Right renal pelvis (tissue), 4 donors: ENCODE measurements around the gene B4GALNT3. TPM values are rescaled to one million over a fixed set of nuclear protein-coding genes. Genes with fewer than 3 reads are reported as not detected.

Source experiments
- DNase-seq, 4 donors: peaks; one replicate each; pipeline ENCODE4 v3.0.0-alpha.2; 2013; ENCODE audit warnings: low read depth in 4 of 4, low spot score in 3 of 4, missing footprints in 1 of 4
- polyA plus RNA-seq, 4 donors: library from polyadenylated mRNA; unstranded; fragments of 120-200 nt; gene quantifications; one replicate each; pipeline ENCODE4 v1.2.1, GENCODE V29; 2013; ENCODE audit not compliant: insufficient read length in 4 of 4

The B4GALNT3 gene
- polyA plus RNA-seq, 4 donors = 14.3 to 16.7 (median 15.7) TPM

DNA sequence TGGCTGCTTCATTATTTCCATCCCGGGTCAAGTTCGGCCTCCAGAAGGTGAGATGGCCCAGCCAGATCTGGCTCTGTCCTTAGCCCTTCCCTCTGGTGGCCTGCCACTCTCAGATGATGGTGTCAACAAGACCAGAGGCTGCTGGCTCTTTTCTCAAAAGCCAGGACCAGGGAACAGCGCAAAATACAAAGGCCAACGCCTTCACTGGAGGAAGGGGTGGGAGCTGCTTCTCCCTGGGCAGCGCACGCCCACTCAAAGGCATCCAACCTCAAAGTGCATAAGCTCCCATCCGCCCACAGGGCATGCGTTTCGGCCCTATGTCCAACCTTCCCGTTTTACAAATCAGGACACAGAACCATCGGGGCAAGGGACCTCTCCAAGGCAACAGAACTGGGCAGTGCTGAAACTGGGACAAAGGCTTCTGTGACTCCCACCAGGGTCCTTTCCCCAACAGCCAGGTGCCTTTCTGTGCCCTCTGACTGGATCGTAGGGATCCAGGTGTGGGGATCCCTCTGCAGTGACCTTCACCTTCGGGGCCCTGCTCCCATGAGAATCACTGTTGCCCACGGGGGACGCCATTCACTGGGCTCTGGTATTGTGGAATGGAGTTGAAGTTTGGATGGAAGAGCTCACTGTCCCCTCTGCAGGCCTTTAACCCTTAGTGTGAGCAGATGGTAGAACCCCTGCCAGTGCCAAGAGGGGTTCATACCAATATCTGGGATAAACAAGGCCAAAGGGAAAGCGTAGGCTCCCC lies 126.8 kb downstream of the B4GALNT3 start:
- DNase-seq = no peak

DNA sequence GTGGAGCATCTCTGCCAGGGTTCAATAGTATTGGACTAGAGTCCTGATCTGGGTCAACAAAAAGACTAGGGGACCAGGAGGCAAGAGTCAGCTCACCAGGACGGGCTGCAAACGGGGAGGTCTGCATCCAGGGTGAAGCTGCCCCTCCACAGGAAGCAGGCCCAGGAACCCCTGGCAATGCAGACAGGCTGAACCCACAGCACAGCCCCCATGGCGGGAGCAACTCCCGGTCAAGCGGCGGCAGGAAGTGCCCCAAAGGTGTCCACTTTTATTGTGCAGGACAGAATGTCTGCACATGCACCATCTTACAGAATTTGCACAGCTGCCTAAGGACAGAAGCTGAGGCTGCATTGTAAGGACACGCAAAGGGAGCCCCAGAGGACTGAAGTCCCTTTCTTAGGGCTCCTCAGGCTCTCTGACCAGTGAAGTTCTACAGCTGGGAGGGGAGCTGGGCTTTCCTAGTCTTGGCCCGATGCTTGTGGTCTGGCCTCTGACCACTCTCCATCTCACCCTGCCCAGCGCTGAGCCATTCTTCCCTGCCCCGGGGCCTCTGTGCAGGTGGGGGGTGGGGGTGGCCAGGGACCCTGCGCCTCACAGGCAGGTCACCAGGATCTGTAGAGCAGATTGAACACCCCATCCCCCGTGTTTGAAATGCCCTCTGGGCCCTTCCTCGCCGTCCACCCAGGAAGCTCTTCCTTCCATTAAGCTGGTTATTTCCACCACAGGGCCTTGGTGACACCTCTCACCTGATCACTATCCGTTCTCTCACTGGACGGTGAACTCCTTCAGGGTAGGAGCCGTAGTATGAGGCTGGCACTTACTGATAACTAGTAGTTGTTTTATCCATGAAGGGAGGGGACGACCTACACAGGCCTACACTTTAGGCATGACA lies 127.6 kb downstream of the B4GALNT3 start:
- DNase-seq = no peak

DNA sequence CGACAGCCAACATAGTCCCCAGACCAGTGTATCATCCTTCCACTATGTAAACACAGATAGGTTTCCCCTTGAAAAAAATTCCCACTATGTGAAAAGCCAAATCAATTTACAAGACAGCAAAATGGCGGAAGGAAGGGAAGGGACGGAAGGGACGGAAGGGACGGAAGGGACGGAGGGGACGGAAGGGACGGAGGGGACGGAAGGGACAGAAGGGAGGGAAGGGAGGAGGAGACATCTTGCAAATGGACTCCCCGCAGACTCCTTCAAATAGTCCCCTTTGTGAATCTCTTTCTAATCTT lies 128.2 kb downstream of the B4GALNT3 start:
- no peak for DNase-seq

DNA sequence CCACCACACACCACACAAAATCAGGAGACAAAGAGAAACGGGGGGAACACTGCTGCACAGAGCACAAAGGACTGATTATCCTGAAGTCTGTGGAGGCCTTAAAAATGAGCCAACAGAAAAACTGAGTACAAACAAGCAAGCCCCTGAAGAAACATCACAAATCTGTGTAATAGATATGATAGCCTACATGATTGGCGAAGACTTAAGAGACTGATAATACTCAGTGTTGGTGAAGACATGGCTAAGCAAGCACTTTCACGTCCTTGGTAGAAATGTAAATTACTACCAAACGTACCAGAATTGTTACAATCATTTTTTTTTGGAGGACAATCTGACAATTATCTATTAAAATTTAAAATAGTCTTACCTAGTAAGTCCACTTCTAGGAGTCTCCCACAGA lies 128.9 kb downstream of the B4GALNT3 start:
- no peak for DNase-seq

DNA sequence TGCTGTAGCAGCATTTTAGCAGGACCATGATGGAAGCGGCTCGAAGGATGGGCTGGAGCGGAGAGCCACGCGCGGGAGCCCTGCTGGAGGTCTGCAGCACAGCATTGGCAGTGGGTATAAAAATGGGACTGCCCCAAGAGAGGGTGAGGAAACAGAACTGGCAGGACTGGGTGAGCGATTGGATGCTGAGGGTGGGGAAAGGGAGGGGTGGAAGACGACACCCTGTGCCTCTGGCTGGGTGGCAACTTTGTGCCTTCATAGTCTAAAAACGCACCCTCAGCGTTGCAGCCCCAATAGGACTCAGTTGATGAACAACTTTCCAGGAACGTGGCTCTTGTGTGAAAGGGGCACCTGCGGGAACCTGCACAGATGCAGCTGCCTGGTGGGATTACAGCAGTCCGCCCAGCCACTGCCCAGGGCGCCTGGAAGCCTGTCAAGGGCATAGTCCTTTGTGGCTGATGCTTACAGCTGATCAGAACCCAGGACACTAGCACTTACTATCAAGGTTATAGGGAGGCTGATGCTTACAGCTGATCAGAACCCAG lies 130.5 kb downstream of the B4GALNT3 start:
- no peak for DNase-seq

DNA sequence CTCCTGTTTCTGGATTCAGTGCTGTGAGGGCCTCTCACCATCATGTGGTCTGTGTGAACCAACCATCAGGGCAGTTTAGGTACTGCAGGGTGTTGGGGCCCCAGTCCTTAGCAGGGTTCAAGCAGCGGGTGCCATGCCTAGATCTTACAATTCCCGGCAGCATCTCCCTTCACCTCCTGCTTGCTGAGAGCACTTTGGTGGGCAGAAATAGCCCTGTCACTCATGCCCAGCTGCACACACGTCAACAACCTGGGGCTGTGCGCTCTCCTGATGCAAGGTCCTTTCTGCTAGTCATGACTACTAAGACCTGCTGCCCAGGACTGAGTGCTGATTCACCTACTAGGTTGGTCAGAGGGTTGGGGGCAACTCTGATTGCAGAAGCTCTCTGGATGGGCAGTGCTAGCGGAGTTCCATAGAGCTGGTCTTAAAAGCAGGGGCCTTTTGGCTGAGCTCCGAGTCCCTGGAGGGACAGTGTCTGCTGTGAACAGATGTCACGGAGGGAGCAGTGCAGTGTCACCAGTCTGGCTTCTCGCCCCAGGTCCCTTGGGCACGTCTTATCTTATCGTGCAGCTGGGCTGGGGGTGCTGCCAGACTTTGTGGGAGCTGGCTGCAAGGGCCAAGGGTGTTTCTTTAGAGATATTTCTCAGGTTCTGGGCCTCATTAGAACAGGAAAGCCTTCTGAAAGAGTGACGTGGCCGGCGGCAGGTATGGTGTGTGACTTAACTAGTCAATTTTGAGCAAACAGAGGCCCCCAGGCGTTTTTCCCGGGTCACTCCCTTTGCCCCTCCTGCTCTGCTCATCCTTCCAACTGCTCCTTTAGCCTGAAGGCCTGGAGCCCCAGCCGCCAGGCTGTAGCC lies 131.7 kb downstream of the B4GALNT3 start:
- no peak for DNase-seq

DNA sequence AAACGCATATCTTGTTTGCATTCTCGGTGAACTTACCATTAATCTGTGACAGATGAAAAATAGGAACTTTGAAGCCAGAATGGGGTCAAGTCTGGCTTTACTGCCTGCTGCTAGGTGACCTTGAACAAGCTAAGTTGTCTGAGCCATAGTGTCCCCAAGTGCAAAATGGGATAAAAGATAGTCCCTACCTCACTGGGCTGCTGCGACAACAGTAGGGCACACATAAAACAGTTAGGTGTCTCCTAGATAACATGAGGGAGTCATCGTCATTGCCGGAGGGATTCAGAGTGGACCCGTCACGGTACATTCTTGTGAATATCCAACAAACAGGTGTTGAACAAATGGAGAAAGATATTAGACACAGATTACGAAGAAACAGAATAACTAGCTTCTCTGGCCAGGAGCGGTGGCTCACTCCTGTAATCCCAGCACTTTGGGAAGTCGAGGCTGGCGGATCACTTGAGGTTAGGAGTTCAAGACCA lies 132.3 kb downstream of the B4GALNT3 start:
- no peak for DNase-seq

DNA sequence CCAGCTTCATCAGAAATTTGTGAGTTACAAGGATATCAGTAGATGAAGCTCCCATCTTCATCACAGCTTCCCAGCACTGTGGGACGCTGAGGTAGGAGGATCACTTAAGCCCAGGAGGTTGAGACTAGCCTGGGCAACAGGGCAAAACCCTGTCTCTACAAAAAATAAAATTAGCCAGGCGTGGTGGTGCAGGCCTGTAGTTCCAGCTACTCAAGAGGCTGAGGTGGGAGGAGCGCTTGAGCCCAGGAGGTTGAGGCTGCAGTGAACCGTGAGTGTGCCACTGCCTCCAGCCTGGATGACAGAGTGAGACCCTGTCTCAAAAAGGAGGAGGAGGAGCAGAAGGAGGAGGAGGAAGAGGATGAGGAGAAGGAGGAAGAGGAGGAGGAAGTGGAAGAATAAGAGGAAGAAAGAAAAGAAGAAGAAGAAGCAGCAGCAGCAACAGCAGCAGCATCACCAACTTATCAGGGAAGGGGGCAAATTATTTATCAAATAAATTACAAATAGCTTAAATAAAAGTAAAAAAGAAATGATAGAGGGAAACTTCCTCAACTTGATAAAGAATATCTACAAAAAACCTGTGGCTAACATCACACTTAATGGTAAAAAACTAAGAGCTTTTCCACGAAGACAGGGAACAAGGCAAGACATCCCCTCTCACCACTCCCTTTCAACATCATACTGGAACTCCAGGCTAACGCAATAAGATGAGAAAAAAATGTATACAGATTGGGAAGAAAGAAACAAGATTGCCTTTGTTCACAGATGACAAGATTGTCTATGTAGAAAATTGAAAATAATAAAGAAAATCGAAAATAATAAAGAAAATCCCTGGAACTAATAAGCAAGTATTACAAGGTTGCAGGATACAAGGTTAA lies 133.9 kb downstream of the B4GALNT3 start:
- DNase-seq = no peak

DNA sequence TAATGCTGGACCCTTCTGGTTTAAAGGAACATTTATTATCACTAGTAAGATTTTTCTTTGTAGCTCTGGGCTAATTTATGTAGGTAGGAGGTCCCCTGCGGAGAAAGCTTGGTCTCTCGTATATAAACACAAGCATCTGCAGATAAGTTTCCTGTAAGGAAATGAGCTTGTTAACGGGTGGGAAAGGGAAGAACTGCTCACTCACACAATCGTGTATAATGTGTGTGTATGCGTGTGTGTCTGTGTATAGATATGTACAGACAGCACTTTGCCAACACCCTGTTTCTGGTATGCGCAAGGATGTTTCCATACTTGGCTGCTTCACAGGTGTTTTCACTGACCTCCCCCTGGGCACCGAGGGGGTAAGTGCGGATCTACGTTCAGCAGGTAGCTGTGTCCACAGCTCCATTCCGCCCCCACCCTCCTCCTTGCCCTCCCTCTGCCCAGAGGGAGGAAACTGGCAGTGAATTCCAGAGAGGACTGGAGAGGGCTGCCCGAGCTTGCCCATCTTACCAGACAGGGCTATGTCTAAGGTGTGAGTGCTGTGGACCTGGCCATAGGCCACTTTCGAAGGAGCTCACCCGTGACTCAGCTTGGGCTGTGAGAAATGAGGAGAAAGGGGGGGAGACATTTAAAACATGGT lies 138.3 kb downstream of the B4GALNT3 start:
- DNase-seq = no peak

DNA sequence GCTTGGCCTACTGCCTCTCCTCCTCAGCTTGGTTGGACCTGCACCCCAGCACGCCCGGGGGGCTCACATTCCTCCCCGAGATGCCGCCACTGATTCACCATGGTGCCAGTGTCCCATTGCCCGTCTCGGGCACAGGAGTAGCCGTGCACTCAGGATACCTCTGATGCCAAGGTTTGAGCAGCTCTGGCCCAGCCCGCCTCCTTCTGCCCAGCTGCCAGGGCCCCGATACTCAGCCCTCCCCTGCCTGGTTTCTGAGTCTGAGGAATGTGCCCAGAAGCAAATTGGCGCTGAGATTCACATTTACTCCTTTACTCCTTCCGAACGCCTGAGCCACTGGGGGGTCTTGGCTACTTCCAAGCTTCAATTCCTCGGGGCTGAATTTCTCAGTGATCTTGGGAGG lies 140.0 kb downstream of the B4GALNT3 start:
- DNase-seq = no peak

DNA sequence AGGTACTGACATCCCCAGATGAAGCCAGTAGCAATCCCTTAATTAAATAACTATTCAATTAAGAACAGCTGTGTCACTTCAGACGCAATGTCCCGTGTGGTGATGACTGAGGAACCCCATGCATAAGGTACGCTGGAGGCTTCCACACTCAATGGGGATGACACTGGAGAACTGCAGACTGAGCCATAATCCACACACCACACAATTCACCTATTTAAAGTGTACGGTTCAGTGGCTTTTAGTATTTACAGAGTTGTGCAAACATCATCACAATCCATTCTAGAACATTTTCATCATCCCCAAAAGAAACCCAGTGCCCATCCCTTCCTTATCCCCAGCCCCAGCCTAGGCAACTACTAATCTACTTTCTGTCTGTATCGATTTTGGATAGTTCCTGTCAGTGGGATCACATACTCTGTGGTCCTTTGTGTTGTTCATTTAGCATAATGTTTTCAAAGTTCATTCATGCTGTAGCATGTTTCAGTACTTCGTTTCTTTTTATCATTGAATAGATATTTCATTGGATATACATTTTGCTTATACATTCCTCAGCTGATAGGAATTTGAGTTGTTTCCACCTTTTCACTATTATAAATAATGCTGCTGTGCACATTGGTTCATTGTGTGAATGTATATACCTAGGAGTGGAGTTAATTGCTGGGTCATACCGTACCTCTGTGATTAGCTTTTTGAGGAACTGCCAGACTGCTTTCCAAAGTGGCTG lies 142.4 kb downstream of the B4GALNT3 start:
- no peak for DNase-seq

DNA sequence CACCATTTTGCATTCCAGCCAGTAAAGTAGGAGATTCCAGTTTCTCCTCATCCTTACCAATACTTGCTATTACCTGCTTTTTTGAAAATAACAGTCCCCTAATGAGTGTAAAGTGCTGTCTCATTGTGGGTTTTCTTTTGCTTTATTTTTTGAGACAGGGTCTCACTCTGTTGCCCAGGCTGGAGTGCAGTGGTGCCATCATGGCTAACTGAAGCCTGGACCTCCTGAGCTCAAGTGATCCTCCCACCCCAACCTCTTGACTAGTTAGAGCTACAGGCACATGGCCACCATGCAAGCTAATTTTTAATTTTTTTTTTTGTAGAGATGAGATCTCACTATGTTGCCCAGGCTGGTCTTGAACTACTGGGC lies 142.9 kb downstream of the B4GALNT3 start:
- DNase-seq = no peak

DNA sequence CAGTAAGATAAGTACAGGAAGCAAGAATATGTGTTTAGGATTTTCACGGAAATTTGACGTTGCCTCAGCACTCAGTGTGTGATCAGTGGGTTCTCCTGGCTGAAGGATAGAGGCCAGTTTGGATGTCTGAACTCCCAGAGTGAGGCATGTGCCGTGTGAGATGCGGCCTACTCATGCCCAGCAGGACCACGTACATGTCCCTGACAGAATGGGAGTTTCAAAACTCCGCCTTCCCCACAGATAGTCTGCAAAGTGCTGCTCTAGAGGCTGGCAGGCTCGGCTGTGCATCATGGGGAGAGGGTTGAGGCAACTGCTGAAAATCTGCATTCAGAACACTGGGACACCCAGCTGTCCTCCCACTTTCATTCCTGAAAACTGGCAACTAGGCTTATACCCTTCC lies 145.2 kb downstream of the B4GALNT3 start:
- no peak for DNase-seq

DNA sequence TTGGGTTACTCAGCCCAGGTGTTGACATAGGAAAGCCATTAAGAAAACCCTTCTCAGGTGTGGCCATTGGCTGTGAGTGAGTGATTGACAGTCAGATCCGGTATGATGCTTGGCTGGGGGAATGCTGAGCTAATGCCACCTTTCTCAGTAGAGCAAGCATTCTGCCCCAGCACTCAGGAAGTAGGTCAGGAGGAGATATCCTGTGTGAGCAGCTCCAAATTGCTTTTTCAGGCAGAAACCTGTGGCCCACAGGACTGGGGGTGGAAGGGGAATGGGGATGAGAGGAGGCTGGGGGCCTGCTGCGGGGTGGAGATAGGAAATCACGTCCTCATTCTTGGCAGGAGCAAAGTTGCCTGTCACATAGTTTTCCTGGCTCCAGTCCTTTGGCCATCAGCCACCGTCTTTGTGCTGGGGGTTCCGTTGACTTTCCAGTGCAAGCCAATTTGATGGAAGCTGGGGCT lies 147.8 kb downstream of the B4GALNT3 start:
- no peak for DNase-seq

DNA sequence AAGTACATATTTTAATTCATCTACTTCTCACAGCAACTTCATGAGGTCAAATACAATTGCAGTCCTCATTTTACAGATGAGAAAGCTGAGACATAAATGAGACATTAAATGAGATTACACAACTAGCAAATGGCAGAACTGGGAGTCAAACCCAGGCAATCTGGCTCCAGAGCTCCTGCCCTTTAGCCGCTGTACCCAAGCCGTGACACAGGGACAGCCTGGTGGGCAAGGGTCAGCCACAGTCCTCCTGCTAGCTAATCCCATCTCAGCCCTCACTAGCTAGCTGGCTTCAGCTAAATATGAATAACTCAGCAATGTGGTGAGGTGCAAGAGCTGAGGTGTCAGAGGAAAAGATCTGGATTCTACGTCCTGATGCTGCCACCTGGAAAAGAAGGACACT lies 148.7 kb downstream of the B4GALNT3 start:
- no peak for DNase-seq

DNA sequence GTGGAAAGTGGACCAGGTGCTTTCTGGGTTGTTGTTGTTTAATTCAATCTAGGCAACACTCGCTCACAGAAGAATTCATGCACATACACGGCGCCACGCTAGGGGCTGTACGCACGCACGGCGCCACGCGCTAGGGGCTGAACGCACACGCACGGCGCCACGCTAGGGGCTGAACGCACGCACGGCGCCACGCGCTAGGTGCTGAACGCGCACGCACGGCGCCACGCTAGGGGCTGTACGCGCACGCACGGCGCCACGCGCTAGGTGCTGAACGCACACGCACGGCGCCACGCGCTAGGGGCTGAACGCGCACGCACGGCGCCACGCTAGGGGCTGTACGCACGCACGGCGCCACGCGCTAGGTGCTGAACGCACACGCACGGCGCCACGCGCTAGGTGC lies 149.2 kb downstream of the B4GALNT3 start:
- DNase-seq = no peak

DNA sequence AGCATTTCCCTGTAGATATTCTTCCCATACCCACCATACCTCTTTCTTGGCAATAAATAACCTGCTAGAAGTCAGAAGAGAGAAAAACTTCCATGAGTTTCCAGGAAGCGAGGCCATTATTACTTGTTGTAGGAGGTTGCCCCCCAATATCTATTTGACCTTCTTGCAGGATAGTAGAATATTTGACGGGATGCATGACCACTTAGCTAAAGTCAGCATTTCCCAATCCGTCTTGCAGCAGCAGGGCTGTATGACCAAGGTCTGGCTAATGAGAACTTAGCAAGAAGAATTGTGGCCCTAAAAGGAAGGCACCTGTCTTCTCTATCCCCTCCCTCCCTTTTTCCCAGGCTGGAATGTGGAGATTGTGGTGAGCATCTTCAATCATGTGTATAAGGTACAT lies 152.0 kb downstream of the B4GALNT3 start:
- DNase-seq = no peak

DNA sequence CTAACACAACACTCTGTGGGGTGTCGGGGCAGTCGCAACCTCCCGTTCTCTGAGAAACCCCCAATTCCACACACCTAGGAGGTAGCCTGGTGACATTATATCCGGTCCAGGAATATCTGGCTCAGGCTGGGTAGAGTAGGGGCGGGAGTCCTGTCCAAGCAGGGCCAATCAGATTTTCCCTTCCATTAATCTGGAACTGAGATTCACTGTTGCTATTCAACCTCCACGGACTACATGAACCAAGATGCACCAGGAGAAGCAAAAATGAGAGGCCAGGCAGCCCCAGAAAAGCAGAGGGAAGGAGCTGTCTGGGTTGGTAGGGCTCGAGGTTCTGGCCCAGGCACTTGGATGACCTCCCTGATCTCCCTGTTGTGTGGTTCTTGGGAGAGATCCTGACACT lies 152.6 kb downstream of the B4GALNT3 start:
- DNase-seq = no peak

DNA sequence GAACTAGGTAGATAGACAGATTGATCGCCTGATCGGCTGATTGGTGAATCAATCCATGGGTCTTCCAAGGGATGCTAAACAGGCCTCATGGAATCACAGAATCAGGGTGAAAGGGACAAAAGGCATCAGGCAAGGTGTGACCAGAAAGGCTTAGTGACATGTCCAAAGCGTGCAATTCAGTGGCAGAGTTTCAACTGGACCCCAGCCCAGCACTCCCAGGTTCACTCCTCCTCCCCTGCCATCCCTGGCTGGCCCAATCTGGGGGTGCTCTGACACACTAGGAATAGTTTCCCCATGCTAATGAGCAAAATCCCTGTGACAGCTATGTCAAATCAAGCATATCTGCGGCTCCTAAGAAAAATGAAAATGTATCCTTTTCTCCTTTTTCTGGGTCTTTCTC lies 153.1 kb downstream of the B4GALNT3 start:
- DNase-seq = no peak
